ENCODE results near the gene VAV3.

DNA sequence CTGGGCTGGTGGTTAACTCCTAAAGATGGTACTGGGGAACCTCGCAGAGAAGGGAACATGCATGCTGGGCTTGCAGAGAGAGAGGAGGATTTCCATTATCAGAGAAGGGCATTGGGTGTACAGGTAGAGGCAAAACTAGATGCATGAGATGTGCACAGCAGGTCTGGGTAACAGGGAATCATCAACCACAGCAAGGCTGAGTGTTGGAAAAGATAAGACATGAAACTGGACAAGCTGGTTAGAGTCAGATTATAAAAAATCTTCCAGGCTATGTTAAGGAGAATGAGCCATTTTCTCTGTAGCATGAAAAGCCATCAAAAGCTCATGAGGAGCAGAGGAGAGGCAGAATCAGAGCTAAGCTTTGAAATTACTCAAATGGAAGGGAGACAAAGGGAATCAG, 147.8 kb downstream of the VAV3 start:
- no peak for TF ChIP-seq ZNF384 (IDR thresholded peaks at IDR 0.05; ENCODE audit: borderline replicate concordance, low read depth, low read length)
- TF ChIP-seq, protein P1, sequence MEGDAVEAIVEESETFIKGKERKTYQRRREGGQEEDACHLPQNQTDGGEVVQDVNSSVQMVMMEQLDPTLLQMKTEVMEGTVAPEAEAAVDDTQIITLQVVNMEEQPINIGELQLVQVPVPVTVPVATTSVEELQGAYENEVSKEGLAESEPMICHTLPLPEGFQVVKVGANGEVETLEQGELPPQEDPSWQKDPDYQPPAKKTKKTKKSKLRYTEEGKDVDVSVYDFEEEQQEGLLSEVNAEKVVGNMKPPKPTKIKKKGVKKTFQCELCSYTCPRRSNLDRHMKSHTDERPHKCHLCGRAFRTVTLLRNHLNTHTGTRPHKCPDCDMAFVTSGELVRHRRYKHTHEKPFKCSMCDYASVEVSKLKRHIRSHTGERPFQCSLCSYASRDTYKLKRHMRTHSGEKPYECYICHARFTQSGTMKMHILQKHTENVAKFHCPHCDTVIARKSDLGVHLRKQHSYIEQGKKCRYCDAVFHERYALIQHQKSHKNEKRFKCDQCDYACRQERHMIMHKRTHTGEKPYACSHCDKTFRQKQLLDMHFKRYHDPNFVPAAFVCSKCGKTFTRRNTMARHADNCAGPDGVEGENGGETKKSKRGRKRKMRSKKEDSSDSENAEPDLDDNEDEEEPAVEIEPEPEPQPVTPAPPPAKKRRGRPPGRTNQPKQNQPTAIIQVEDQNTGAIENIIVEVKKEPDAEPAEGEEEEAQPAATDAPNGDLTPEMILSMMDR (IDR thresholded peaks at IDR 0.05 in 2 of 3, conservative IDR thresholded peaks at IDR 0.05 in 1 of 3; ENCODE audit: control insufficient read depth in 2 of 3, extremely low read depth in 1 of 3, insufficient read depth in 1 of 3, low read depth in 3 of 3, low read length in 3 of 3) = no peak
- no peak for TF ChIP-seq RAD21 (IDR thresholded peaks at IDR 0.05; ENCODE audit: insufficient read depth, low read depth, low read length)
- no peak for TF ChIP-seq EZH2 (IDR thresholded peaks at IDR 0.05; ENCODE audit: borderline replicate concordance, control insufficient read depth, low read depth, low read length)
- no peak for TF ChIP-seq MYB (IDR thresholded peaks at IDR 0.05; ENCODE audit: borderline replicate concordance, low read depth, low read length)

Measured in GM12878 (cell line).